SH-SY5Y (cell line): ENCODE data around the gene RHPN2.

Source experiments
- GATA2 ChIP-seq: IDR thresholded peaks from 2 replicates; pipeline ENCODE4 v1.6.1; 2011; ENCODE audit warnings: mild to moderate bottlenecking, low read depth, low read length
- GATA3 ChIP-seq: IDR thresholded peaks from 2 replicates; pipeline ENCODE4 v1.6.1; 2011; ENCODE audit warnings: low read depth, mild to moderate bottlenecking, low read length, moderate library complexity

DNA sequence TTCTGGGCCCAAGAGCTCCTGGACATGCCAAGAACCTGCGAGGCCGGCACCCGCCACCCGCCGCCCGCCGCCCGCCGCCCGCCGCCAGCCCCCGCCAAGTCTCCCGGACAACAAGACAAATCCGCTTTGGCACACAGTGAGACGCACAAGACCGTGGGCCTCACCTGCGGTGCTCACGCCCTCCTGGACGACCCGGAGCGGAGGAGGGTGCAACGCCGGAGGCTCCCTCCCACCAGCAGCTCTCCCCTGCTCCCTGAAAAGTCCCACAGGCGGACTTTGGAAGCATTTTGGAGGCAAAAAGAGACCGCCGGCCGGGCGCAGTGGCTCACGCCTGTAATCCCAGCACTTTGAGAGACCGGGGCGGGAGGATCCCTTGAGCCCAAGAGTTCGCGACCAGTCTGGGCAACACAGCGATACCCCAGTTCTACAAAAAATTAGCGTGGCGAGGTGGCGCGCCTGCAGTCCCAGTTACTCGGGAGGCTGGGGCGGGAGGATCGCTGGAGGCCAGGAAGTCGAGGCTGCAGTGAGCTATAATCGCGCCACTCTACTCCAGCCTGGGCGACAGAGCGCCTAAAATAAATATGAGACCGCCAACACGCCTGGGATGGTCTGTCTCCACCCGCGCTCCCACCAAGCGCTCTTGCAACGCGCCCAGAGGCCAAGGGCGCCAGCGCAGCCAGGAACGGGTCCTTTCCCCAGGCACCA lies 783 bp downstream of the RHPN2 start:
- TF ChIP-seq GATA2 (no peak), GATA3 (no peak)
